K562 (cell line): ENCODE results near the gene ABHD3. TPM values are rescaled to one million over a fixed set of nuclear protein-coding genes. Genes with fewer than 3 reads are reported as not detected.
A peak's percentile ranks its signal among the peaks of the same experiment; 100 is the strongest.
"Not testable (repeated sequence)": the region's sequence is repeated elsewhere in the genome, so short reads cannot be mapped to it uniquely, and the experiment has no call there.

Experiments used
- ATAC-seq: fragments of 200-7000 bp; cut with Tn5 transposase; 3 replicates; pipeline ENCODE4 v1.9.1; 2020; ENCODE audit warnings: moderate library complexity
- BruUV-seq: library from RNA; stranded (reverse); fragments of 400-500 nt; replicated peaks from 2 replicates; lab custom pipeline; 2021; lab: Mats Ljungman, UMichigan
- CTCF ChIA-PET: fragments of 300-600 bp; formaldehyde crosslinking; extraction: SDS; loops from one replicate; lab custom pipeline; 2021; ENCODE audit warnings: low intra/inter-chr PET ratio; lab: Yijun Ruan, JAX
- POLR2A ChIA-PET: fragments of 300-600, 350-650 bp; sonication (Branson Sonifier 250); formaldehyde crosslinking; extraction: SDS; loops from one replicate; lab custom pipeline; 2021; ENCODE audit warnings: antibody characterized with exemption, inconsistent platforms; lab: Yijun Ruan, JAX
- DNase-seq, 4 experiments: peaks; one replicate each; pipeline versions ENCODE4 v3.0.0 to v3.0.0-alpha.2; 2011 to 2018; ENCODE audit warnings: low spot score in 3 of 4, mixed read lengths in 3 of 4; ENCODE audit errors: extremely low read depth in 1 of 4
- FAIRE-seq: peaks from 2 replicates; lab custom pipeline; 2011; peaks lifted over from hg19 to GRCh38; lab: Jason Lieb, UNC
- H2AFZ ChIP-seq: 2 replicates; pipeline ENCODE4 v1.6.0; 2011; ENCODE audit warnings: low read depth, low read length, control low read depth, inconsistent platforms
- H3K27ac ChIP-seq: fragments of 200-600 bp; 3 replicates; pipeline ENCODE4 v1.8.0; 2011; ENCODE audit warnings: low read depth, mild to moderate bottlenecking, control low read depth, inconsistent platforms, low read length, moderate library complexity, mixed read lengths; ENCODE audit errors: extremely low read depth
- H3K27me3 ChIP-seq, 2 experiments: fragments of 300-600 bp in 1 of 2; 2 replicates in 1 of 2; 3 replicates in 1 of 2; pipeline versions ENCODE4 v1.6.0 to v1.8.0; 2011; ENCODE audit warnings: inconsistent platforms in 2 of 2, low read length in 2 of 2, mild to moderate bottlenecking in 1 of 2, mixed read lengths in 1 of 2, moderate library complexity in 1 of 2; ENCODE audit not compliant: control insufficient read depth in 2 of 2, insufficient read depth in 2 of 2
- H3K36me3 ChIP-seq: fragments of 300-600 bp; 3 replicates; pipeline ENCODE4 v1.8.0; 2011; ENCODE audit warnings: mild to moderate bottlenecking, low read length, inconsistent platforms; ENCODE audit not compliant: control insufficient read depth, insufficient read depth
- H3K4me1 ChIP-seq, 2 experiments: fragments of 200-600 bp in 1 of 2; replicated peaks in 1 of 2; 2 replicates in 1 of 2; 3 replicates in 1 of 2; pipeline versions ENCODE4 v1.5.1 to v1.8.0; 2011; ENCODE audit warnings: inconsistent platforms in 2 of 2, low read length in 2 of 2, mild to moderate bottlenecking in 1 of 2, mixed read lengths in 1 of 2, moderate library complexity in 1 of 2; ENCODE audit not compliant: control insufficient read depth in 2 of 2, insufficient read depth in 2 of 2
- H3K4me2 ChIP-seq: 2 replicates; pipeline ENCODE4 v1.6.1; 2011; ENCODE audit warnings: low read length, control low read depth, inconsistent platforms, mixed read lengths; ENCODE audit not compliant: insufficient read depth
- H3K4me3 ChIP-seq: fragments of 200-600 bp; sonication (generic), shearing (Covaris generic); 2 replicates; pipeline ENCODE4 v1.5.1; 2016; ENCODE audit warnings: control low read depth, inconsistent platforms
- H3K79me2 ChIP-seq: fragments of 200-600 bp; 3 replicates; pipeline ENCODE4 v1.8.0; 2011; ENCODE audit warnings: low read length, inconsistent platforms; ENCODE audit not compliant: control insufficient read depth, insufficient read depth
- H3K9ac ChIP-seq, 2 experiments: 2 replicates each; pipeline versions ENCODE4 v1.6.0 to v1.6.1; 2011; ENCODE audit warnings: low read depth in 2 of 2, low read length in 2 of 2, control low read depth in 1 of 2, inconsistent platforms in 1 of 2, mild to moderate bottlenecking in 1 of 2, mixed read lengths in 1 of 2; ENCODE audit not compliant: insufficient read depth in 1 of 2
- H3K9me1 ChIP-seq: one replicate; pipeline ENCODE4 v1.6.0; 2011; ENCODE audit warnings: inconsistent platforms, mild to moderate bottlenecking, low read length, moderate library complexity; ENCODE audit not compliant: control insufficient read depth, insufficient read depth
- H3K9me3 ChIP-seq: replicated peaks from 2 replicates; pipeline ENCODE4 v1.5.1; 2011; ENCODE audit warnings: low read depth, low read length, inconsistent platforms; ENCODE audit not compliant: control insufficient read depth, insufficient read depth
- H4K20me1 ChIP-seq: replicated peaks from 2 replicates; pipeline ENCODE4 v1.6.1; 2011; ENCODE audit warnings: low read length, inconsistent platforms, mixed read lengths; ENCODE audit not compliant: control insufficient read depth, insufficient read depth
- ATF3 ChIP-seq, 2 experiments: fragments of 450-650 bp in 1 of 2; sonication (generic) in 1 of 2; formaldehyde crosslinking in 1 of 2; IDR thresholded peaks in 1 of 2; conservative IDR thresholded peaks in 1 of 2; 2 replicates each; pipeline versions ENCODE4 v1.6.1 to v1.8.1; 2016 to 2023; ENCODE audit warnings: mild to moderate bottlenecking in 2 of 2, moderate library complexity in 2 of 2, inconsistent platforms in 1 of 2, missing genetic modification reagents in 1 of 2
- EGR1 ChIP-seq: fragments of 450-650 bp; conservative IDR thresholded peaks from 2 replicates; pipeline ENCODE4 v1.6.1; 2017; ENCODE audit warnings: mild to moderate bottlenecking
- WGBS: fragments of 100-300 bp; shearing (Covaris generic); methylation state at CpG from one replicate; pipeline ENCODE4 v1.1.6; 2016; ENCODE audit warnings: low coverage, mixed read lengths; ENCODE audit not compliant: insufficient coverage; ENCODE audit errors: missing lambda C conversion rate; 5-methylcytosine and 5-hydroxymethylcytosine counted together
- in situ Hi-C: fragments of 300-500 bp; cut with MboI; formaldehyde crosslinking; loops from 4 replicates; pipeline ENCODE4 v1.15.0; 2018; ENCODE audit warnings: inconsistent platforms, mixed read lengths
- intact Hi-C: fragments of 100-400 bp; cut with micrococcal nuclease; formaldehyde crosslinking; loops from 2 replicates; pipeline ENCODE4 v1.14.2; 2022
- polyA plus RNA-seq, 8 experiments: library from polyadenylated mRNA; depleted of rRNA in 4 of 8; stranded (reverse) in 5 of 8; unstranded in 3 of 8; fragments of >200 nt; fragmentation: Nextera tagmentation in 2 of 8; fragmentation: Illumina TruSeq in 1 of 8; extraction: Ambion mirVana in 2 of 8; extraction: Trizol in 1 of 8; gene quantifications; 2 replicates each; pipeline versions ENCODE4 v1.2.1 to v1.2.3, GENCODE V29; 2011 to 2014; ENCODE audit warnings: inconsistent platforms in 1 of 8, missing spikeins in 1 of 8
- total RNA-seq, 7 experiments: library from RNA; depleted of rRNA in 6 of 7; stranded (reverse); fragments of >200 nt in 6 of 7; fragmentation: Illumina TruSeq in 2 of 7; extraction: Trizol in 2 of 7; gene quantifications; 2 replicates each; pipeline versions ENCODE4 v1.2.1 to v1.2.3, GENCODE V29; 2011 to 2021; ENCODE audit warnings: low replicate concordance in 1 of 7

Gene ABHD3
- total and polyA plus RNA-seq, 9 of the 15 experiments (the other 6 are each of a cell fraction or from before 2014, with no cell fraction given), result 6.3 to 38.8 (median 19.4) TPM

- FAIRE-seq; H3K27ac ChIP-seq; CTCF ChIA-PET; H2AFZ ChIP-seq; TF ChIP-seq ATF3 (CRISPR knock-in tag; conservative IDR thresholded peaks at IDR 0.05): not testable (repeated sequence)
- peak; percentile 67 for TF ChIP-seq EGR1
- TF ChIP-seq ATF3 (IDR thresholded peaks at IDR 0.05), result peak; percentile 49; the same call in 1 of the 2 replicates
- TF ChIP-seq, all 486 proteins: peak for 2; not testable (repeated sequence) for 484
- H3K9me1 ChIP-seq, H3K9me3 ChIP-seq, H3K4me2 ChIP-seq, in situ Hi-C loops, ATAC-seq, H3K27me3 ChIP-seq, intact Hi-C loops, BruUV-seq, H4K20me1 ChIP-seq, H3K79me2 ChIP-seq, H3K4me1 ChIP-seq, H3K4me3 ChIP-seq, H3K9ac ChIP-seq, H3K36me3 ChIP-seq: not testable (repeated sequence)
- WGBS, result 54% methylated on average over 8 of the region's 8 CpGs
- POLR2A ChIA-PET, result interaction anchor here (0.8 to 2.3 kb wide), 2 partner anchors 10 to 11 kb away, joined by 4 to 10 read pairs; no protein-coding TSS in a partner anchor
- DNase-seq, result peak in 1 of 4 experiments; percentile 16
Measured at GRCh38 chr18:21675354-21675753, 29.2 kb downstream of the ABHD3 start.
